Naive thymus-derived CD4-positive, alpha-beta T cell (primary cell): ENCODE results near the gene MND1. TPM values are rescaled to one million over a fixed set of nuclear protein-coding genes. Genes with fewer than 3 reads are reported as not detected.

Experiments
- ATAC-seq: fragments of 150-1000 bp; cut with Tn5 transposase; 2 replicates; pipeline ENCODE4 v1.10.0; 2021; ENCODE audit warnings: mild to moderate bottlenecking, moderate library complexity
- CTCF ChIA-PET: fragments of 350-600 bp; sonication (Branson Sonifier 250); formaldehyde crosslinking; loops from one replicate; lab custom pipeline; 2021; ENCODE audit warnings: antibody characterized with exemption; lab: Charles Lee
- POLR2A ChIA-PET: fragments of 350-600 bp; sonication (Branson Sonifier 250); formaldehyde crosslinking; loops from one replicate; lab custom pipeline; 2021; ENCODE audit warnings: antibody characterized with exemption, inconsistent platforms; lab: Charles Lee
- DNase-seq, 9 donors: peaks; one replicate each; pipeline versions ENCODE4 v3.0.0 to v3.0.0-alpha.2; 2020 to 2022; ENCODE audit warnings: mixed read lengths in 1 of 9
- H3K27ac ChIP-seq: one replicate; pipeline ENCODE4 v1.7.0; 2013; ENCODE audit warnings: mild to moderate bottlenecking, low read depth, low read length, moderate library complexity
- H3K27me3 ChIP-seq, 2 donors: one replicate each; pipeline ENCODE4 v1.7.0; 2013; ENCODE audit warnings: low read length in 2 of 2, mild to moderate bottlenecking in 2 of 2, moderate library complexity in 2 of 2; ENCODE audit not compliant: control insufficient read depth in 2 of 2, insufficient read depth in 2 of 2
- H3K36me3 ChIP-seq, 3 experiments: 1 replicate in 2 of 3; 2 replicates in 1 of 3; pipeline ENCODE4 v1.7.0; 2013; ENCODE audit warnings: low read length in 3 of 3, mild to moderate bottlenecking in 3 of 3, moderate library complexity in 1 of 3; ENCODE audit not compliant: insufficient read depth in 3 of 3, control insufficient read depth in 2 of 3
- H3K4me1 ChIP-seq, 2 donors: one replicate each; pipeline ENCODE4 v1.7.0; 2013; ENCODE audit warnings: low read length in 2 of 2, mild to moderate bottlenecking in 2 of 2, moderate library complexity in 1 of 2; ENCODE audit not compliant: control insufficient read depth in 2 of 2, insufficient read depth in 2 of 2
- H3K4me3 ChIP-seq: 2 replicates; pipeline ENCODE4 v1.7.0; 2013; ENCODE audit warnings: mild to moderate bottlenecking, low read length
- H3K9me3 ChIP-seq, 3 experiments: 1 replicate in 2 of 3; 2 replicates in 1 of 3; pipeline ENCODE4 v1.7.0; 2013; ENCODE audit warnings: low read length in 3 of 3; ENCODE audit not compliant: control insufficient read depth in 2 of 3
- H3K27ac Mint-ChIP-seq, 9 donors: one replicate each; pipeline ENCODE4 v1.8.0; 2020 to 2022; ENCODE audit warnings: mixed read lengths in 9 of 9, mild to moderate bottlenecking in 8 of 9, moderate library complexity in 5 of 9, inconsistent platforms in 2 of 9
- H3K27me3 Mint-ChIP-seq, 5 donors: one replicate each; pipeline ENCODE4 v1.8.0; 2021 to 2022; ENCODE audit warnings: mixed read lengths in 5 of 5, mild to moderate bottlenecking in 1 of 5
- H3K36me3 Mint-ChIP-seq, 5 donors: one replicate each; pipeline ENCODE4 v1.8.0; 2020 to 2022; ENCODE audit warnings: mixed read lengths in 5 of 5, mild to moderate bottlenecking in 3 of 5, inconsistent platforms in 1 of 5
- H3K4me1 Mint-ChIP-seq, 7 donors: one replicate each; pipeline ENCODE4 v1.8.0; 2020 to 2022; ENCODE audit warnings: mixed read lengths in 7 of 7, mild to moderate bottlenecking in 3 of 7, inconsistent platforms in 1 of 7
- H3K4me3 Mint-ChIP-seq, 10 donors: one replicate each; pipeline ENCODE4 v1.8.0; 2020 to 2022; ENCODE audit warnings: mild to moderate bottlenecking in 10 of 10, mixed read lengths in 10 of 10, moderate library complexity in 6 of 10, inconsistent platforms in 2 of 10
- H3K9me3 Mint-ChIP-seq, 11 donors: one replicate each; pipeline ENCODE4 v1.8.0; 2020 to 2022; ENCODE audit warnings: mixed read lengths in 11 of 11, mild to moderate bottlenecking in 4 of 11, inconsistent platforms in 1 of 11, moderate library complexity in 1 of 11
- intact Hi-C, 2 donors: fragments of 100-400 bp; cut with micrococcal nuclease; formaldehyde crosslinking; loops; one replicate each; pipeline ENCODE4 v1.15.1; 2023
- polyA plus RNA-seq, 2 donors: library from polyadenylated mRNA; unstranded; fragments of 300-500 nt; fragmentation: Illumina TruSeq; gene quantifications; one replicate each; pipeline ENCODE4 v1.2.3, GENCODE V29; 2021
- total RNA-seq, 6 experiments: library from RNA in 5 of 6; stranded (reverse) in 5 of 6; gene quantifications; 1 replicate in 5 of 6; 2 replicates in 1 of 6; pipeline ENCODE4 v1.2.3 and lab custom pipeline; 2021 to 2026

The MND1 gene
- total and polyA plus RNA-seq, 7 experiments from 2014 or later, result 0.75 to 13.5 TPM; not detected in 5

- Histone ChIP-seq H3K4me3 (no peak overlapping the region), H3K4me1 (peaks cover 0 to 16% of the 10 kb centered on the region in 2 donors), H3K9me3 (no peaks in the 10 kb centered on the region), H3K27me3 (no peaks in the 10 kb centered on the region), H3K27ac (peak overlapping the region; percentile 18), H3K36me3 (no peaks in the 10 kb centered on the region)
- Mint-ChIP-seq H3K27me3 (no peaks in the 10 kb centered on the region), H3K4me3 (peak overlapping the region in 5 of 10 donors; percentile 16 to 47 (median 42)), H3K27ac (peak overlapping the region in 8 of 9 donors; percentile 73 to 93 (median 86)), H3K36me3 (peaks cover 0 to 4% (median 0%) of the 10 kb centered on the region in 5 donors), H3K9me3 (no peaks in the 10 kb centered on the region), H3K4me1 (peaks cover 2 to 24% (median 20%) of the 10 kb centered on the region in 7 donors)
- ChIA-PET CTCF (interaction anchor here (0.8 to 1.5 kb wide), 3 partner anchors 26 to 148 kb away, joined by 3 to 5 read pairs (median 3); no protein-coding TSS in a partner anchor), POLR2A (interaction anchor here (1.0 to 1.7 kb wide), 2 partner anchors 20 to 28 kb away, joined by 3 to 7 read pairs; no protein-coding TSS in a partner anchor)
- intact Hi-C loops, result loop anchor here (2.0 to 5.0 kb wide), 3 partner anchors 14 to 36 kb away; no protein-coding TSS in a partner anchor
- ATAC-seq, result peak; percentile 62
- DNase-seq, result peak in 7 of 9 donors; percentile 7 to 72 (median 45)
These were observed 54.2 kb downstream of the MND1 start for GRCh38 chr4:153398713-153399112.

- Mint-ChIP-seq H3K36me3 (peaks cover 0 to 4% (median 0%) of the 10 kb centered on the region in 5 donors), H3K27ac (peak overlapping the region in 8 of 9 donors; percentile 73 to 93 (median 86)), H3K4me1 (peaks cover 2 to 24% (median 20%) of the 10 kb centered on the region in 7 donors), H3K4me3 (peak overlapping the region in 3 of 10 donors; percentile 28 to 47 (median 42)), H3K27me3 (no peaks in the 10 kb centered on the region), H3K9me3 (no peaks in the 10 kb centered on the region)
- CTCF ChIA-PET, result interaction anchor here (0.8 to 1.5 kb wide), 2 partner anchors 26 to 34 kb away, joined by 3 read pairs; no protein-coding TSS in a partner anchor
- DNase-seq (no peak), ATAC-seq (no peak)
- Histone ChIP-seq H3K36me3 (no peaks in the 10 kb centered on the region), H3K9me3 (no peaks in the 10 kb centered on the region), H3K4me1 (peaks cover 0 to 16% of the 10 kb centered on the region in 2 donors), H3K27ac (peak overlapping the region; percentile 18), H3K4me3 (no peak overlapping the region), H3K27me3 (no peaks in the 10 kb centered on the region)
- POLR2A ChIA-PET, result interaction anchor here (1.7 kb wide), 1 partner anchor 27 kb away, joined by 7 read pairs; no protein-coding TSS in a partner anchor
- intact Hi-C loops, result loop anchor here (2.0 to 5.0 kb wide), 3 partner anchors 13 to 37 kb away; no protein-coding TSS in a partner anchor
These were observed 54.9 kb downstream of the MND1 start for GRCh38 chr4:153399358-153399757.

GRCh38 chr4:153401501-153401900, 57.0 kb downstream of the MND1 start:
- ATAC-seq, result no peak
- no peak for DNase-seq
- H3K27me3 Mint-ChIP-seq, result no peaks in the 10 kb centered on the region
- peaks cover 2 to 24% (median 20%) of the 10 kb centered on the region in 7 donors for H3K4me1 Mint-ChIP-seq
- no peak overlapping the region for H3K27ac Mint-ChIP-seq
- intact Hi-C loops, result no loop called here
- no peaks in the 10 kb centered on the region for H3K27me3 ChIP-seq
- H3K9me3 ChIP-seq, result no peaks in the 10 kb centered on the region
- H3K4me3 Mint-ChIP-seq, result no peak overlapping the region
- CTCF ChIA-PET, result no interaction called here
- no peaks in the 10 kb centered on the region for H3K36me3 ChIP-seq
- H3K4me1 ChIP-seq, result peaks cover 0 to 16% of the 10 kb centered on the region in 2 donors
- H3K4me3 ChIP-seq, result no peak overlapping the region
- peaks cover 0 to 3% (median 0%) of the 10 kb centered on the region in 11 donors for H3K9me3 Mint-ChIP-seq
- no peak overlapping the region for H3K27ac ChIP-seq
- peaks cover 0 to 10% (median 0%) of the 10 kb centered on the region in 5 donors for H3K36me3 Mint-ChIP-seq
- POLR2A ChIA-PET, result interaction anchor here (0.5 to 0.7 kb wide), 2 partner anchors 14 to 182 kb away, joined by 3 to 10 read pairs; no protein-coding TSS in a partner anchor

DNA sequence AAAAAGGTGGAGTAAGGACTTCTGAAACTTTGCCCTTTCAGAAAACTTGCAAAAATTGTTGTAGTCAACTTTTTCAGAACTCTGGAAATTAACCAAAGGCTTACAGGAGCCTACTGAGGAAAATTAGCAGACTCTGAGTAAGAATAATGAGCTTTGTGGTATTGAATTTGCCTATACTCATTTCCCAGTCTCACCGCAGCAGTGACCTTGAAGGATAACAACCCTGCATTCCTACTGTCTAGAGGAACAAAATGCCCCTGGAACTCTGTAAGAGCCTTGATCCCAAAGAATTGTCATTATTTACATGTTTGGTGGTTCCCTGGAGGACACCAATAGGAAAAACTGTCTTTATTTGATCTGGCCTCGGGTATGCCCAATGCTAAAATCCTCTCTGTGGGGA, 57.9 kb downstream of the MND1 start:
- Mint-ChIP-seq H3K36me3 (peaks cover 0 to 14% (median 0%) of the 10 kb centered on the region in 5 donors), H3K9me3 (peaks cover 0 to 6% (median 0%) of the 10 kb centered on the region in 11 donors), H3K27ac (no peak overlapping the region), H3K4me1 (peaks cover 2 to 24% (median 20%) of the 10 kb centered on the region in 7 donors), H3K27me3 (no peaks in the 10 kb centered on the region), H3K4me3 (no peak overlapping the region)
- H3K36me3 ChIP-seq, result no peaks in the 10 kb centered on the region
- ATAC-seq (no peak), DNase-seq (no peak)
- H3K4me1 ChIP-seq, result peaks cover 0 to 16% of the 10 kb centered on the region in 2 donors
- CTCF ChIA-PET, result no interaction called here
- intact Hi-C loops, result no loop called here
- no peaks in the 10 kb centered on the region for H3K9me3 ChIP-seq
- H3K27ac ChIP-seq, result no peak overlapping the region
- POLR2A ChIA-PET, result interaction anchor here (0.6 kb wide), 1 partner anchor 908 kb away, joined by 4 read pairs; no protein-coding TSS in a partner anchor
- H3K27me3 ChIP-seq, result no peaks in the 10 kb centered on the region
- H3K4me3 ChIP-seq, result no peak overlapping the region

- ChIA-PET POLR2A (no interaction called here), CTCF (interaction anchor here (0.6 kb wide), 1 partner anchor 51 kb away, joined by 4 read pairs; no protein-coding TSS in a partner anchor)
- Histone ChIP-seq H3K36me3 (no peaks in the 10 kb centered on the region), H3K27ac (no peak overlapping the region), H3K4me3 (no peak overlapping the region), H3K27me3 (no peaks in the 10 kb centered on the region), H3K4me1 (peaks cover 0 to 10% of the 10 kb centered on the region in 2 donors), H3K9me3 (no peaks in the 10 kb centered on the region)
- no peak overlapping the region for H3K27ac Mint-ChIP-seq
- H3K9me3 Mint-ChIP-seq, result peaks cover 0 to 6% (median 0%) of the 10 kb centered on the region in 11 donors
- intact Hi-C loops, result no loop called here
- ATAC-seq (no peak), DNase-seq (no peak)
- H3K4me1 Mint-ChIP-seq, result peaks cover 2 to 12% (median 7%) of the 10 kb centered on the region in 7 donors
- no peak overlapping the region for H3K4me3 Mint-ChIP-seq
- H3K36me3 Mint-ChIP-seq, result peaks cover 0 to 16% (median 0%) of the 10 kb centered on the region in 5 donors
- no peaks in the 10 kb centered on the region for H3K27me3 Mint-ChIP-seq
These were observed 59.2 kb downstream of the MND1 start for GRCh38 chr4:153403726-153404125.

DNA sequence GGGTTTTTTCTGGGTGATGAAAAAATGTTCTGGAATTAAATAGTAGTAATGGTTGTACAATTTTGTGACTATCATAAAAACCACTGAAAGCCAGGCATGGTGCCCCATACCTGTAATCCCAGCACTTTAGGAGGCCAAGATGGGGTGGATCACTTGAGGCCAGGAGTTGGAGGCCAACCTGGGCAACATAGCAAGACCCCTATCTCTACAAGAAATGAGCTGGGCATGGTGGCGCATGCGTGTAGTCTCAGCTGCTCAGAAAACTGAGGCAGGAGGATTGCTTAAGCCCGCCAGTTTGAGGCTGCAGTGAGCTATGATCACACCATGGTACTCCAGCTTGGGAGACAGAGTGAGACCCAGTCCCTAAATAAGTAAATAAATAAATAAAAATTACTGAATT, 63.4 kb downstream of the MND1 start:
- H3K27ac Mint-ChIP-seq, result no peak overlapping the region
- H3K9me3 Mint-ChIP-seq, result peaks cover 0 to 6% (median 0%) of the 10 kb centered on the region in 11 donors
- Histone ChIP-seq H3K27me3 (no peaks in the 10 kb centered on the region), H3K9me3 (no peaks in the 10 kb centered on the region), H3K27ac (no peak overlapping the region), H3K4me3 (no peak overlapping the region), H3K4me1 (peaks cover 0 to 3% of the 10 kb centered on the region in 2 donors), H3K36me3 (no peaks in the 10 kb centered on the region)
- peaks cover 0 to 16% (median 0%) of the 10 kb centered on the region in 5 donors for H3K36me3 Mint-ChIP-seq
- no peaks in the 10 kb centered on the region for H3K27me3 Mint-ChIP-seq
- peaks cover 2 to 22% (median 13%) of the 10 kb centered on the region in 7 donors for H3K4me1 Mint-ChIP-seq
- H3K4me3 Mint-ChIP-seq, result no peak overlapping the region
- ChIA-PET CTCF (no interaction called here), POLR2A (no interaction called here)
- no peak for DNase-seq
- no peak for ATAC-seq
- intact Hi-C loops, result loop anchor here in 1 of 2 donors (5.0 kb wide), 1 partner anchor 409 kb away; no protein-coding TSS in a partner anchor
